ENCODE measurements around the gene LIMK2. TPM values are rescaled to one million over a fixed set of nuclear protein-coding genes. Genes with fewer than 3 reads are reported as not detected.
A peak's percentile ranks its signal among the peaks of the same experiment; 100 is the strongest.

Gene LIMK2
- total RNA-seq, 3 donors from 2014 or later: 6.9 to 146 (median 135) TPM

DNA sequence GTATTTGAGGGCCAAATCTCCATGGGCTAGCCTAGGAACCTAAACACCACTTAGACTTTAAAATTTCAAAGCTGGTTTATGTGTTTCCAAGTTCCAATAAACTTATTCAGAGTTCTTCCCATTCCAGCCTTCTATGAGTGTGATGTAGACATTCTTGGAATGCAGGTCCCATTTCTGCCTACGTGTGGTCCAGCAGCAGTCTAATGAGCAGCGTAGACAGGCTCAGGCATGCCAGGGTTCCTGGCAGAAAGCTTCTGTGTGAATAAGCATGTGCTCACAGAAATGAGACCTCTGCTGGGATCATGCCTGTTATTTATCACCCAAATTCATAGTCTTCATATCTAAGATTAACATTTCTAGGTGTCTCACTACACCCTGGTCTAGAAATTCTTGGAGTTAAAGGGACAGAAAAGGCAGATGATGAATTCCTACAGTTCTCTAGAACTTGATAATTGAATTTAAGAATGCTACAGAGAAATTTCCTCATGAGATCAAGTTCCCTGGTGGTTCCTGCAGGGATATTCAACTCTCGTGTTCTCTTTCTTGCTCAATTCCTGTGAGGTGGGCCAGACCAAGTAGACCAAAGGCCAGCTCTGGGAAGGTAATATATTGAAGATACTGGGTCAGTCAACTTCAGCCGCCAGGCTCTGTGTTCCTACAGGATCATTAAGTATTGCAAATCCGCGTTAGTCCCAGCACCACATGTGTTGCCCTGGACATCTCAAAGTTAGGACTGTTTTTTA lies 34.5 kb upstream of the LIMK2 start:
- TF ChIP-seq, protein P1, sequence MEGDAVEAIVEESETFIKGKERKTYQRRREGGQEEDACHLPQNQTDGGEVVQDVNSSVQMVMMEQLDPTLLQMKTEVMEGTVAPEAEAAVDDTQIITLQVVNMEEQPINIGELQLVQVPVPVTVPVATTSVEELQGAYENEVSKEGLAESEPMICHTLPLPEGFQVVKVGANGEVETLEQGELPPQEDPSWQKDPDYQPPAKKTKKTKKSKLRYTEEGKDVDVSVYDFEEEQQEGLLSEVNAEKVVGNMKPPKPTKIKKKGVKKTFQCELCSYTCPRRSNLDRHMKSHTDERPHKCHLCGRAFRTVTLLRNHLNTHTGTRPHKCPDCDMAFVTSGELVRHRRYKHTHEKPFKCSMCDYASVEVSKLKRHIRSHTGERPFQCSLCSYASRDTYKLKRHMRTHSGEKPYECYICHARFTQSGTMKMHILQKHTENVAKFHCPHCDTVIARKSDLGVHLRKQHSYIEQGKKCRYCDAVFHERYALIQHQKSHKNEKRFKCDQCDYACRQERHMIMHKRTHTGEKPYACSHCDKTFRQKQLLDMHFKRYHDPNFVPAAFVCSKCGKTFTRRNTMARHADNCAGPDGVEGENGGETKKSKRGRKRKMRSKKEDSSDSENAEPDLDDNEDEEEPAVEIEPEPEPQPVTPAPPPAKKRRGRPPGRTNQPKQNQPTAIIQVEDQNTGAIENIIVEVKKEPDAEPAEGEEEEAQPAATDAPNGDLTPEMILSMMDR (IDR thresholded peaks at IDR 0.05): no peak
- H3K27ac ChIP-seq: peak overlapping the region; percentile 33 to 38

DNA sequence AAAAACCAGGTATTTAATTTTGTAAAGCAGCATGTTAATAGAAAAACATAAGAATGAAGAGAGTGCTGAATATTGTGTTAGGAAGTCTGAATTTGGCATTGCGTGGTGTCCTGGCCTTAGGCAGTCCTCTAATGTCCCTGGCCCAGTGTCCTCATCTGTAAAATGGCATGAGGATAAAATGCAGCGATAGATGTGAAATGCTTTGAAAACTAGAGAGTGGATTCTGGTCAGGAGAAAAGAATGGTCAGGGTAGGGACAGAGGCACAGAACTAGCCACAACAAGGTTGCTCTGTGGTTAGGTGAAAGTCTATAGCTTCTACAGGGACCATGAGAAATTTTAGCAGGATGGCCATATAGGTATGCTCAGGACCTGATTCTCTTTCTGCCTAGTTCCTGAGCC lies 33.2 kb upstream of the LIMK2 start:
- Histone ChIP-seq H3K4me3 (no peak overlapping the region), H3K36me3 (no peaks in the 10 kb centered on the region), H3K9me3 (no peaks in the 10 kb centered on the region), H3K27ac (peak overlapping the region in 1 of 2 donors; percentile 21), H3K4me1 (peaks cover 0 to 5% of the 10 kb centered on the region in 2 donors), H3K27me3 (no peaks in the 10 kb centered on the region)
- intact Hi-C loops (cut with DNase I; ENCODE audit: low total_unique reads): no loop called here
- TF ChIP-seq POLR2A (IDR thresholded peaks at IDR 0.05) (no peak), POLR2AphosphoS5 (IDR thresholded peaks at IDR 0.05) (no peak)
- TF ChIP-seq, protein P1 (IDR thresholded peaks at IDR 0.05): no peak
- DNase-seq (ENCODE audit: low spot score in 2 of 2): no peak

More for the DNA sequence above, 34.5 kb upstream of the LIMK2 start:
- DNase-seq (ENCODE audit: low spot score in 2 of 2): peak in 1 of 2 donors; percentile 77
- no peaks in the 10 kb centered on the region for H3K9me3 ChIP-seq
- peaks cover 0 to 5% of the 10 kb centered on the region in 2 donors for H3K4me1 ChIP-seq
- intact Hi-C loops (cut with DNase I; ENCODE audit: low total_unique reads): loop anchor here (2.0 kb wide), 1 partner anchor 51 kb away; no protein-coding TSS in a partner anchor
- no peaks in the 10 kb centered on the region for H3K27me3 ChIP-seq
- H3K36me3 ChIP-seq: no peaks in the 10 kb centered on the region
- no peak overlapping the region for H3K4me3 ChIP-seq

DNA sequence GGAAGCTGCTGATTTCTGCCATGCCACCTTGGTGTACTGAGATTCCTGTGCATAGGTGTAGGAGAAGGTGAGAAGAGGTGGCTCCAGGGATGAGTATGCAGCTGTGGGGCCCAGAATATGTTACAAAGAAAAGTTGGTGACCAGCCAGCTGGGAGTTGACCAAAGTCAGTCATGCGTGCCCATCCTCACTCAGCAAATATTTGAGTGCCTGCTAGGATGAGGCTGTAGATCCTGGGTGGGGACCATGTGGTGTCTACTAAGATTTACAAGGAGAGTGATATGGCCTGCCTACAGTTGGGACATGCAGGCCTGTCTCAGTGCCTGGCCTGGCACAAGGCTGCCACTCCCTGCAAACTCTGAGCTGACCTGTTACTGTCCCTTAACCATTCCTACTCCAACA lies 32.8 kb upstream of the LIMK2 start:
- DNase-seq (ENCODE audit: low spot score in 2 of 2): peak in 1 of 2 donors; percentile 77
- Histone ChIP-seq H3K27ac (peak overlapping the region; percentile 19 to 56), H3K27me3 (no peaks in the 10 kb centered on the region), H3K4me1 (peaks cover 0 to 5% of the 10 kb centered on the region in 2 donors), H3K4me3 (no peak overlapping the region), H3K36me3 (no peaks in the 10 kb centered on the region), H3K9me3 (no peaks in the 10 kb centered on the region)
- intact Hi-C loops (cut with DNase I; ENCODE audit: low total_unique reads): no loop called here
- TF ChIP-seq POLR2AphosphoS5 (IDR thresholded peaks at IDR 0.05): peak in 1 of 3 donors; percentile 5
- no peak for TF ChIP-seq POLR2A (IDR thresholded peaks at IDR 0.05)
- TF ChIP-seq, protein P1 (IDR thresholded peaks at IDR 0.05): no peak

DNA sequence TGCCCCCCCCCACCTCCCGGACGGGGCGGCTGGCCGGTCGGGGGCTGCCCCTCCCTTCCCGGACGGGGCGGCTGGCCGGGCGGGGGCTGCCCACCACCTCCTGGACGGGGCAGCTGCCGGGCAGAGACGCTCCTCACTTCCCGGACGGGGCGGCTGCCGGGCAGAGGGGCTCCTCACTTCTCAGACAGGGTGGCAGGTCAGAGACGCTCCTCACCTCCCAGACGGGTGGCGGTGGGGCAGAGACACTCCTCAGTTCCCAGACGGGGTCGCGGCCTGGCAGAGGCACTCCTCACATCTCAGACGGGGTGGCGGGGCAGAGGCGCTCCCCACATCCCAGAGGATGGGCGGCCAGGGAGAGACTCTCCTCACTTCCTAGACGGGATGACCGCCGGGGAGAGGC lies 28.1 kb upstream of the LIMK2 start:
- Histone ChIP-seq H3K36me3 (no peaks in the 10 kb centered on the region), H3K9me3 (no peaks in the 10 kb centered on the region), H3K4me1 (peaks cover 0 to 5% of the 10 kb centered on the region in 2 donors), H3K27ac (no peak overlapping the region), H3K4me3 (no peak overlapping the region), H3K27me3 (no peaks in the 10 kb centered on the region)
- intact Hi-C loops (cut with DNase I; ENCODE audit: low total_unique reads): no loop called here
- TF ChIP-seq POLR2A (IDR thresholded peaks at IDR 0.05) (no peak), POLR2AphosphoS5 (IDR thresholded peaks at IDR 0.05) (no peak)
- TF ChIP-seq, protein P1 (IDR thresholded peaks at IDR 0.05): no peak
- DNase-seq (ENCODE audit: low spot score in 2 of 2): no peak

DNA sequence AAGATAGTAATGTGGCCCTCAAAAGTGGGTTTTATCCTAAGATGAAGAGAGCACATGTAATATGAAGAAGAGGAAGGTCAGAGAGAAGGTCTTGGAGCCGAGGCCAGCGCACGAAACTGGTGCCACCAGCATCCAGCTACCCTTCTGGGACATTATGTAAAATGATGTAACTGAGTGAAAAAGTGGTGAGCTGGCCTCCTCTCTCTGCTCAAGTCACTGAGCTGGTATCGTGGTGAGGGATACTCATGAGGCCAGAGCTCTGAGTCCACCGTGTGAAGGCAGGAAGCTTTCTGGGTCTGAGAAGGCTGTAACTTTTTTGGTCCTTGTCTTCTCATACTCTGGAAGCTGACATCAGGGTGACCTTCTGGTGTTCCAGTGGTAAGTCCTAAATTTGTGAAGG lies 27.0 kb upstream of the LIMK2 start:
- Histone ChIP-seq H3K9me3 (no peaks in the 10 kb centered on the region), H3K4me3 (no peak overlapping the region), H3K27ac (no peak overlapping the region), H3K4me1 (no peaks in the 10 kb centered on the region), H3K27me3 (no peaks in the 10 kb centered on the region), H3K36me3 (no peaks in the 10 kb centered on the region)
- TF ChIP-seq POLR2A (IDR thresholded peaks at IDR 0.05) (no peak), POLR2AphosphoS5 (IDR thresholded peaks at IDR 0.05) (no peak)
- TF ChIP-seq, protein P1 (IDR thresholded peaks at IDR 0.05): no peak
- no peak for DNase-seq (ENCODE audit: low spot score in 2 of 2)
- intact Hi-C loops (cut with DNase I; ENCODE audit: low total_unique reads): no loop called here

All from breast epithelium (tissue), 4 donors.